KOPT-K1 (cell line): ENCODE data around the gene KIF3C.
"Not testable (repeated sequence)": the region's sequence is repeated elsewhere in the genome, so short reads cannot be mapped to it uniquely, and the experiment has no call there.

ENCODE experiments used
- H3K27ac ChIP-seq: fragments of 200-600 bp; sonication (generic); 2 replicates; pipeline ENCODE4 v1.5.1; 2016; ENCODE audit warnings: antibody characterized with exemption, mild to moderate bottlenecking, low read depth, low read length; ENCODE audit not compliant: poor library complexity, severe bottlenecking
- H3K36me3 ChIP-seq: fragments of 200-600 bp; sonication (generic); 2 replicates; pipeline ENCODE4 v1.5.1; 2017; ENCODE audit warnings: antibody characterized with exemption, mild to moderate bottlenecking, low read length, moderate library complexity; ENCODE audit not compliant: insufficient read depth
- H3K9me3 ChIP-seq: fragments of 200-600 bp; sonication (generic); 2 replicates; pipeline ENCODE4 v1.5.1; 2017; ENCODE audit warnings: antibody characterized with exemption, low read length, mild to moderate bottlenecking; ENCODE audit not compliant: insufficient read depth, poor library complexity, severe bottlenecking

Gene KIF3C

DNA sequence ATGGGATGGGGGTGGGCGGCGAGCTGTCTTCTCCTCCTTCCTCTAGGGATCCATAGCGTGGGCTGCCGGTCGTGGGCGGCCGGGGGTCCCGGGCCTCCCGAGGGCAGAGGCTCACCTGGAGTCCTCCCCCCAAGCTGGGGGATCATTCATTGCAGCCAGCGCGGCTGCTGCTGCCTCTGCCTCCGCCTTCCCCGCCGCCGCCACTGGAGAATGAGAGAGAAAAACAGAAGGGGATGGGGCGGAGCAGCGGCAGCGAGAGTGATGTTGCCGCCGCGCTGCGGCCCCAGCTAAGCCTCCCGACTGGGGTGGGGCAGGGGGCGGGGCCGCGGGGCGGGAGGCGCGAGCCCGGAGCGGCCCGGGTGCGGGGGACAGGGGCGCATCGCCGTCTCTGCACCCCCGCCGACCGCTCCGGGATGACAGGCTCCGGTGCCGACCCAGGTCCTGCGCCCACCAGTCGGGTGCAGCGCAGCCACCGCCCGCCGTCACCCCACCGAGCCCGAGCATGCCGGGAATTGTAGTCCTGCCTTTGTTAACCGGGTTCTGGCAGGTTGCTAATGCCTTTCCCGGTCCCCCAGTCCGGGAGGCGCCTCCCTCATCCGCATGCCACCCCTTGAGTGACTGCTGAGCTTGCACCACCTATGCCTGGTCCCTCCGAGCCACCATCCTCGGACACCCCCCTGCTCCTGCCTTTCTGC lies at the start of gene KIF3C:
Gene KIF3C, minus strand, starts transcription at position 225 of the 695 bp plus-strand sequence. CDS start 580 bp downstream, outside the sequence.
- Histone ChIP-seq H3K36me3 (no peaks in the 10 kb centered on the region), H3K9me3 (no peaks in the 10 kb centered on the region), H3K27ac (peak within 1 kb of the TSS; percentile 59)

DNA sequence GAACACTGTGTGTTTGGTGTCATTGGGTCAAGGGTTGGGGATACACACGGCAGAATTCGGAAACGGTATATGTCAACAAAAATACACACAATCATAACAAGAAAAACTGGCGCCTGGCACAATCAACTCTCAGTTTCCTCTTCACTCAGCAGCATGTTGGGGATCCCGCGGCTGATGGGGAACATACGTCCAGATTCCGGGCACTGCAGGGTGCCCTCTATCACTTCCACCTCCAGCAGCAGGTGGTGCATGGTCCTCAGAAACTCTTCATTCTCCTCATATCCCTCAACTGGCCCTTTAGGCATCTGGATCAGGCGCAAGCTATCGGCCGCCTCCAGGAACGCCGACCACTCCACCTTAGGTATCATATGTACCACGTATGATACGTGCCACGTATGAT lies 45.8 kb upstream of the KIF3C start:
- not testable (repeated sequence) for H3K9me3 ChIP-seq, H3K36me3 ChIP-seq, H3K27ac ChIP-seq

DNA sequence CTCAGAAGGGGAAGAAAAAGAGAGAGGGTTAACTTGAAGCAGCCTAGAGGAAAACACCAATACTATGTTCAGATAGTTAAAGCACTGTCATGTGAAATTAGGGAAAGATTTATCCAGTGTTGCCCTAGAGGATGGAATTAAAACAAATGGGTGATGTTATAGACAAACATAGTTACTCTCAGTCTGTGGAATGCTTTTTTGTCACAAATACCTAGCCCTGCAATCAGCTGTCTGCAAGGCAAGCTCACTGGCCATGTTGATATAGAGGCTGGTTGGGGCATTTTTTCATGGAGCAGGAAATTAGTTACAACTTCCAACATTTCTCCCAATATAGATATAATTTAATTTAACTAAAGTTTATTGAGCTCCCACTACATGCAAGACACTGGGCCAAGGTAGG lies 43.2 kb upstream of the KIF3C start:
- Histone ChIP-seq H3K36me3 (no peaks in the 10 kb centered on the region), H3K9me3 (no peaks in the 10 kb centered on the region), H3K27ac (no peak overlapping the region)

DNA sequence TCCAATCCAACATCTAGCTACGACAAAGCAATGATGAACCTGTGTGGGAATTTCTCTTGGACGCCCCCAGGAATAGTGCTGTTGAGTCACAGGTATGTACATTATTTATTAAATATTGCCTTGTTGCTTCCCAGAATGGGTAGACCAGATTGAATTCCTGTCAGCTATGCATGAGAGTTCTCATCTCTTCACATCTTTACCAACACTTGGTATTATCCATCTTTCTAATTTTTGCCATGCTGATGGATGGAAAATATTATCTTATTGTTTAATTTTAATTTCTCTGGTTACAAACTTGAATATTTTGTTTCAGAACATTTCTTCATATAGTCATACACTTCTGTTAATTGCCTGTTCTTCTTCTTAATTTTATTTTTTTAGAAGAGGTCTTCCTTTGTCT lies 42.0 kb upstream of the KIF3C start:
- Histone ChIP-seq H3K9me3 (no peaks in the 10 kb centered on the region), H3K27ac (no peak overlapping the region), H3K36me3 (no peaks in the 10 kb centered on the region)

DNA sequence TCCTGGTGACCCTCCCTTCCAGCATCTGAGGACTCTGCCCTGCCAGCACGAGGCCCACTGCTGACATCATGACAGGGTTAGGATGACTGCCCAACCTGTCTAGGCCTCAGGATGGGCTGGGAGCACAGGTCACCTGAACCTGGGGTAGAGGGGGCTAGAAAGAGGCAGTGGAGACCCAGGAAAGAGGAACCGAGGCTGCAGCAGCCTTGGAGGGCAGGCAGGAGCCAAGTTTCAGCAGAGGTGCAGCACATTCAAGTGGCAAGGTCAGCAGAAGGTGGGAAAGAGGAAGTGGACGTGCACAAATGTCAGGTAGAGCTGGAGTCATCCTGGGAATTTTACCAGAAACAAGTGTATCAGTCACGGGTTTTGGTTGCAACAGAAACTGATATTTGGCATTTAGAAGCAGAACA lies 37.9 kb upstream of the KIF3C start:
- H3K36me3 ChIP-seq = no peaks in the 10 kb centered on the region
- H3K9me3 ChIP-seq = no peaks in the 10 kb centered on the region
- H3K27ac ChIP-seq = no peak overlapping the region

DNA sequence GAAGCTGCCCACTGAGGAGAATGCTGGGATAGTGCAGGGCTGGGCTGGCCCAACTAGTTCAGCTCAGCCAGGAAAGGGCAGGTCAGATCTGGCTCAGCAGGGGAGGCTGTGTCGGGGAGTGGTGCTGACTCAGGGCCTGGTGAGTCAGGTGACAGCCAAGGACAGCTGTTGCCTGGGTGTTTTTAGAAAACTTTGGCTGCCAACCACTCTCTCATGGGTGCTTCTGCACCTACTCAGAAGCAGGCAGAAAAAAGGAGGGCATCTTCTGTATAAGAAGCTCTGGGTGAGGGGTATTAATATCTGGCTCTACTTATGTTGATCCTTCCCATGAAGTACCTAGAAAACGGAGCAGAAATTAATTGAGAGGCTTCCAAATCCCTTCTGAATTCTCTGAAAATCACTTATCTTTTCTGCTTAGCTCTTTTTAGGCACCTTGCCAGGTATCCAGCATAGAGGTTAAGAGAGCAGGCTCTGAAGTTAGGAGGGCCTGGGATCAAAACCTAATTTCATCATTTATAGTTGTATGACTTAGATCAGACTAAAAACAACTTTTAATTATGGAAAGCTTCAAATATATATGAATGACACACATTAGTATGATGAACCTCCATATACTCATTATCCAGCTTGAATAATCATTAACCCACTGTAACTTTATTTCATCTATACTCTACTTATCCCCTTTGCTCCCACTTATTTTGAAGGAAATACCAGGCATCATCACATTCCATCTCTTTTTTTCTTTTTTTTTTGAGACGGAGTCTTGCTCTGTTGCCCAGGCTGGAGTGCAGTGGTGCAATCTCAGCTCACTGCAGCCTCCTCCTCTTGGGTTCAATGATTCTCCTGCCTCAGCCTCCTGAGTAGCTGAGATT lies 36.1 kb upstream of the KIF3C start:
- Histone ChIP-seq H3K36me3 (no peaks in the 10 kb centered on the region), H3K27ac (no peak overlapping the region), H3K9me3 (no peaks in the 10 kb centered on the region)

DNA sequence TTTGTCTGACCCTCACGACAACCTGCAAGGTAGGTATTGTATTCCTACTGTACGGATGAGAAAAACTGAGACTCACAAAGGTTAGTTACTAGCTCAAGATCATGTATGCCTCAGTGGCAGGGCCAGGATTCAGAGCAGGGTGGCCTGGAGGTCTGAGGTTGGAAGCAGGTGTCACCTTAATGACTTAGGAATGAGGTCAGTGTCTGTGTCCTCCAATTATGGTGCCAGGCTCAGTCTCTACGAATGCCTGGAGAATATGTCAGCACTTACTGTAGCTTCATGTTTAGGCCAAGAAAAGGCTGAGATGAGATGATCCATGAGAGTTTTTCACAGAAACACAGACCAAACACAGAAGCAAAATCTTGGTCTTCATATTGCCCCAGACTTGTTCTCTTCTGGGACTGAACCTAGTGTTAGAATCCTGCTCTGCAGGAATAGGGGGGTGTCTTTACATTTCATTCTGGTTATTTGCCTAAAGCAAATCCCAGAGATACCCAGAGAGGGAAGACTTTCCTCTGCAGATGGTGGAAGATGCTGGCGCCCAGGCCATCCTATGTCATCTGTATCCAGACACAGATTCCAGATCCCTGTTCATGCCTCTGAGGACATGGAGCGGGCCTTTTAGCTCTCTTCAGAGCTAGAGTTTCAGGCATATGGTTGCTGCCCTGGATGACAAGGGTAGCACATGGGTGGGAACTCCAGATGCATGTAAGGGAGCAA lies 35.3 kb upstream of the KIF3C start:
- no peak overlapping the region for H3K27ac ChIP-seq
- no peaks in the 10 kb centered on the region for H3K9me3 ChIP-seq
- H3K36me3 ChIP-seq = no peaks in the 10 kb centered on the region

DNA sequence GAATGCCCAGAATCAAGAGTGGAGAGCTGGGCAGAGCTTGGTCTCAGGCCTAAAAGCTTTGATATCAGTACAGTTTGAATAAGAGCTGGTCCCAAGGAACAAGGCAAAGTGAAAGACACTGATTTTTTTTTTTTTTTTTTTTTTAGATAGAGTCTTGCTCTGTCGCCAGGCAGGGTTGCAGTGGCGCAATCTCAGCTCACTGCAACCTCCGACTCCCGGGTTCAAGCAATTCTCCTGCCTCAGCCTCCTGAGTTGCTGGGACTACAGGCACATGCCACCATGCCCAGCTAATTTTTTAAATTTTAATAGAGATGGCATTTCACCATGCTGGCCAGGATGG lies 34.4 kb upstream of the KIF3C start:
- H3K9me3 ChIP-seq, H3K36me3 ChIP-seq, H3K27ac ChIP-seq: not testable (repeated sequence)

DNA sequence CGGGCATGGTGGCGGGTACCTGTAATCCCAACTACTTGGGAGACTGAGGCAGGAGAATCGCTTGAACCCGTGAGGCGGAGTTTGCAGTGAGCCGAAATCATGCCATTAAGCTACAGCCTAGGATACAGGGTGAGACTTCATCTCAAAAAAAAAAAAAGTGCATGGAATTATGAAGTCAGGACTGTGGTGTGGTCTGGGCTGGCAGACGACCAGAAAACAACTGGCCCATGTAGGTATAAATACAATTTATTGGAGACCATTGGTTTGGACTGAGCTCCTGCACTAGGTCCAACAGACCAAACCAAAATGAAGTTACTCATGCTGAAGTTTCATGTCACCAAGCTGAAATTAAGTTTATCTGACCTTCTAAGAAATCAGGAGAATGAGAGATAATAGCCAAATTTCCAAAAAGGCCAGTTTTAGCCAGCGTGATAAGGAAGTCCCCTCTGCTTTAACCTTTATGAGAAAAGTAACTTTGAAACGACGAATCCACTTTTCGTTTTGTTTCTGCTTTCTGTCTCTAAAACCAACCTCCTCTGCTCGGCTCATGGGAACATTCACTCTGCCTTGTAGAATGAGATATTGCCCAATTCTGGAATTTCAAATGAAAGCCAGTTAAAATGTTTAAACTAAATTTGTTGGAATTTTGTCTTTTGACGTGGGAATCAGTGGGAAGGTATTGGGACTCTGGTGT lies 33.9 kb upstream of the KIF3C start:
- Histone ChIP-seq H3K9me3 (no peaks in the 10 kb centered on the region), H3K27ac (no peak overlapping the region), H3K36me3 (no peaks in the 10 kb centered on the region)

DNA sequence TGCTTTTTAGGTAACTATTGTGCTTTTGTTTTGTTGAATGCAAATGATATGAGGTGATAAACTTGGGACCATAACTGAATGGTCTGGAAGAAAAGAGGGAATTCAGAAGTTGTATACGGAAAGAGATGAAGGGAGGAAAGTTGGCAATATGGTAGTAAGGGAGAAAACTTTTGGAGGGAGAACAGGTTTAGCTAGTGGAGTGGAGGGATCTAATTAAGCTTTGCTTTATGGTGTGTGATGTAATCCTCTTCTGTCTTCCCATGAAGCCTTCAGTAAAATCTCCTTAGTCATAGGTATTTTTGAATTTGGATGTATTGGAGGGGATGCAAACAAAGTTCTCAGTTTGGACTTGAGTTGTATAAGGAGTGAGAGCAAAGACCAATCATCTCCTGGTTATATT lies 31.4 kb upstream of the KIF3C start:
- no peak overlapping the region for H3K27ac ChIP-seq
- H3K9me3 ChIP-seq = peaks cover 5% of the 10 kb centered on the region
- H3K36me3 ChIP-seq = no peaks in the 10 kb centered on the region

DNA sequence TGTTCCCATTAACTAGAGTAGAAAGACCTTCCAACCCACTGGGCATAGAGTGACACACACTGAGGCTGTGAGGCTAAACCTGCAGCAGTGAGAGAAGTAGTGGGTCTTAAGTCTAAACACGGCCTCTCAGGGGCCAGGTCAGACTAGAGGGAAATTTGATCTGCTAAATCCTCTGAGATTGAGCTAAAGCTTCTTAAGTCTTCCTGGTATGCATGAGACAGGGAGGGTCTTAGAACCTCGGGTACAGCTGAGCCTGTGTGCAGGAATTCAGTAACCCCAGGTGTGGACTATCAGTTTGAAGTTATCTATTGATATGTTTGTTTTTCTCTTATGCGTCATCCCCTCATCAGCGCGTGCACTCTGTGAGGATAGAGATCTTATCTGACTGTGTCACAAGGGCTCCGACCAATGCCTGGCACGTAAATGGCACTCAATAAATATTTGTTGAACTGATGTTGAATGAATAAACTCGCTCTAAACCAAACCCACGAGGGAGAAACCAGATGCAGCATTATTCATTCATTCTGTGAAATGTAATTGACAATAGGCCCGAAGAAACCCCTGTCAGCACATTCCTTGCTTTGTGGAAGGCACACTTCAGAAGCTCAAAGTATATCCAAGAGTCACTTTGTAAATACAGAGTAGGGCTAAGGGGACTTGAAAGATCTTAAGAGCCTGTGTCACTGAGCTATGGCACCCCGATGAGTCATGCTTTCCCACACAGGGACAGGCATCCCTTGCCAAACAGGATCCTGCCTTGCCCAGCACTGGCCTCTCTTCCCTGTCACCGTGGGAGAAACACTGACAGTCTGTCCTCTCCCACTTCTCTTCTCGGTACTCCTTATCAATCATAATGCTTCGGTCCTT lies 29.9 kb upstream of the KIF3C start:
- Histone ChIP-seq H3K9me3 (peaks cover 5% of the 10 kb centered on the region), H3K36me3 (no peaks in the 10 kb centered on the region), H3K27ac (no peak overlapping the region)

DNA sequence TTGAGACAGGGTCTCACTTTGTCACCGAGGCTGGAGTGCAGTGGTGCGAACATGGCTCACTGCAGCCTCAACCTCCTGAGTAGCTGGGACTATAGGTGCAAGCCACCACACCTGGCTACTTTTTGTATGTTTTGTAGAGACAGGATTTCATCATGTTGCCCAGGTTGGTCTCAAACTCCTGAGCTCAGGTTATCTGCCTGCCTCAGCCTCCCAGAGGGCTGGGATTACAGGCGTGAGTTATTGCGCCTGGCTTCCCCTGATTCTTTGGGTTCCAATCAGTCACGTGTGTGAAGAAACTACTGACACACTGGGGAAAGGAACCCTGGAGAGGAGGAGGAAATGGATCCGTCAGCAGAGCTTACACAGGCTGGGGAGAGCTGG lies 29.3 kb upstream of the KIF3C start:
- Histone ChIP-seq H3K27ac (no peak overlapping the region), H3K9me3 (peaks cover 5% of the 10 kb centered on the region)

DNA sequence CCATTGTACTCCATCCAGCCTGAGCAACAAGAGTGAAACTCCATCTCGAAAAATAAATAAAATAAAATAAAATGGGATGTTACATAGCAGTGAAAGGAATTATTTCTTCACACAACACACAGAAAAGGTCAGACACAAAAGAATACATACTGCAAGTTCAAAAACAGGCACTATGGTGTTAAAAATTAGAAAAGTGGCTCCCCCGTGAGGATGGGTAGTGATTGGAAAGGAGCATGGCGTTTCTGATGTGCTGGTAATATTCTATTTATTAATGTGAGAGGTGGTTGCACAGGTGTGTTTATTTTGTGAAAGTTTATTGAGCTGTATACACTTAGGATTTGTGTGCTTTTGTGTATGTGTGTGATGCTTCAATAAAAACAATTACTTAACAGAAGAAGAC lies 28.6 kb upstream of the KIF3C start:
- H3K36me3 ChIP-seq = no peaks in the 10 kb centered on the region
- H3K27ac ChIP-seq = no peak overlapping the region
- peaks cover 5% of the 10 kb centered on the region for H3K9me3 ChIP-seq

More for the DNA sequence above, 29.3 kb upstream of the KIF3C start:
- H3K36me3 ChIP-seq = no peaks in the 10 kb centered on the region

DNA sequence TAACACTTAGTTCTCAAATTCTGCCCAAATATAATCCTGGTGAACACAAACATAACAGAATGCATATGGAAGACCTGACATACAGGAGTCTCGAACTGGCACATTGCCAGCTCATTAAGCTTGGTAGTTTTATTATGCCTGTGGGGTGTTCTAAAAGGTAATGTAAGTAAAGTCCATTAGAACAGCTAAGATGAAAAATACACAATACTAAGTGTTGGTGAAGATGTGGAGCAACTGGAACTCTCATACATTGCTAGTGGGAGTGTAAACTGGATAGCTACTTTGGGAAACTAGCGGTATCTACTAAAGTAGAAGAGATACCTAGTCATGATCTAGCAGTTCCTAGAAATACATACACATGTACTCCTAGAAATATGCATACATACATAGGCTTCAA lies 27.3 kb upstream of the KIF3C start:
- H3K36me3 ChIP-seq = no peaks in the 10 kb centered on the region
- no peak overlapping the region for H3K27ac ChIP-seq
- peaks cover 5% of the 10 kb centered on the region for H3K9me3 ChIP-seq
